Gastrocnemius medialis (tissue), 4 donors: ENCODE results near the gene ILDR1. TPM values are rescaled to one million over a fixed set of nuclear protein-coding genes. Genes with fewer than 3 reads are reported as not detected.

Source experiments
- ATAC-seq, 2 donors: fragments of 150-250 bp; one replicate each; pipeline ENCODE4 v1.9.1; 2016
- DNase-seq, 2 donors: peaks; one replicate each; pipeline ENCODE4 v3.0.0-alpha.2; 2019
- H3K27ac ChIP-seq, 4 donors: fragments of 200-600 bp; sonication (generic); 1 replicate in 1 of 4; 2 replicates in 3 of 4; pipeline ENCODE4 v1.5.1; 2016 to 2018; ENCODE audit warnings: mild to moderate bottlenecking in 2 of 4, moderate library complexity in 1 of 4
- H3K27me3 ChIP-seq, 3 donors: fragments of 200-600 bp; sonication (generic) in 2 of 3; 1 replicate in 1 of 3; 2 replicates in 2 of 3; pipeline versions ENCODE4 v1.5.1 to v1.6.0; 2016 to 2019; ENCODE audit warnings: mild to moderate bottlenecking in 1 of 3, moderate library complexity in 1 of 3
- H3K36me3 ChIP-seq, 2 donors: fragments of 200-600 bp; sonication (generic) in 1 of 2; one replicate each; pipeline ENCODE4 v1.5.1; 2017 to 2018
- H3K4me1 ChIP-seq, 2 donors: fragments of 200-600 bp; sonication (generic) in 1 of 2; one replicate each; pipeline ENCODE4 v1.5.1; 2016 to 2017; ENCODE audit warnings: mild to moderate bottlenecking in 2 of 2
- H3K4me3 ChIP-seq, 4 donors: fragments of 200-600 bp; sonication (generic) in 3 of 4; 1 replicate in 1 of 4; 2 replicates in 3 of 4; pipeline ENCODE4 v1.5.1; 2016 to 2019; ENCODE audit warnings: mild to moderate bottlenecking in 2 of 4
- H3K9me3 ChIP-seq, 3 donors: fragments of 200-600 bp; sonication (generic) in 2 of 3; 1 replicate in 1 of 3; 2 replicates in 2 of 3; pipeline ENCODE4 v1.5.1; 2016 to 2019
- CTCF ChIP-seq, 5 experiments: fragments of 450-650 bp in 3 of 5; fragments of 200-600 bp in 2 of 5; sonication (generic) in 2 of 5; IDR thresholded peaks in 4 of 5; conservative IDR thresholded peaks in 1 of 5; 1 replicate in 4 of 5; 2 replicates in 1 of 5; pipeline ENCODE4 v1.5.1; 2016 to 2019; ENCODE audit warnings: antibody characterized with exemption in 5 of 5, mild to moderate bottlenecking in 3 of 5, moderate library complexity in 3 of 5
- POLR2A ChIP-seq, 2 donors: fragments of 450-650 bp; IDR thresholded peaks; one replicate each; pipeline ENCODE4 v1.6.1; 2017; ENCODE audit warnings: antibody characterized with exemption in 2 of 2, mild to moderate bottlenecking in 2 of 2, moderate library complexity in 2 of 2
- in situ Hi-C, 4 donors: fragments of 200-750 bp; cut with MboI; loops; one replicate each; pipeline versions ENCODE4 v1.15.0 to v1.8.0; 2017; ENCODE audit warnings: low sequenced_read_pairs in 4 of 4
- intact Hi-C: fragments of 100-400 bp; cut with DNase I; formaldehyde crosslinking; loops from one replicate; pipeline ENCODE4 v1.15.1; 2023; ENCODE audit warnings: low total_unique reads
- total RNA-seq, 4 donors: library from RNA; depleted of rRNA; stranded (reverse); fragments of >200 nt; gene quantifications; one replicate each; pipeline versions ENCODE4 v1.1.0 to v1.2.3, GENCODE V29; 2016

Gene ILDR1
- total RNA-seq, 4 donors from 2014 or later, result not detected

DNA sequence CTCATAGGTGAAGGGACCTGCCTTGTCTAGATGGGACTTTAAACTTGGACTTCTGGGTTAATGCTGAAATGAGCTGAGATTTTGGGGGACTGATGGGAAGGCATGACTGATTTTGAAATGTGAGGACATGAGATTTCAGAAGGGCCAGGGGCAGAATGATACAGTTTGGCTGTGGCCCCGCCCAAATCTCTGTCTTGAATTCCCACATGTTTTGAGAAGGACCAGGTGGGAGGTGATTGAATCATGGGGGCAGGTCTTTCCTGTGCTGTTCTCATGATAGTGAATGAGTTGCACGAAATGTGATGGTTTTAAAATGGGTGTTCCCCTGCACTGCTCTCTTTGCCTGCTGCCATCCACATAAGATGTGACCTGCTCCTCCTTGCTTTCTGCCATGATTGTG is 42.8 kb downstream of the ILDR1 start:
- no peak for DNase-seq
- in situ Hi-C loops, result no loop called here
- H3K27ac ChIP-seq, result no peak overlapping the region
- no peaks in the 10 kb centered on the region for H3K9me3 ChIP-seq
- ATAC-seq, result no peak
- intact Hi-C loops, result no loop called here
- TF ChIP-seq POLR2A (IDR thresholded peaks at IDR 0.05), result no peak
- no peaks in the 10 kb centered on the region for H3K27me3 ChIP-seq
- H3K4me1 ChIP-seq, result no peaks in the 10 kb centered on the region
- no peak overlapping the region for H3K4me3 ChIP-seq
- no peaks in the 10 kb centered on the region for H3K36me3 ChIP-seq

DNA sequence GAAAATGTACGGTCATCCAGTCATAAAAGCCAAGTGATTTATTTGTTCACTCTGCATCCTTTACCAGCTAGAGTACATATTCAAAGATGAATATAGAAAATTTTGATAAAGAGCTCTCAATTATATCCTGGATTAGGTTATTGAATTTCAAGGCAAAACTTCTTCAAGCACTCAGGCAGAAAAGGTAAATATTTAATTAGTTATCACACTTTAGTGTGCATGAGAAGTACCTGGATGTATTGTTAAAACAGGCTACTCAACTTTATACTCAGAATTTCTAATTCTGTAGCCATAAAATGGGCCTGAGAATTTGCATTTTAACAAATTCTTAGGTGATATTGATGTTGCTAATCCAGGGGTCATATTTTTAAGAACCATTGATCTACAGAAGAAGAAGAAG is 45.3 kb downstream of the ILDR1 start:
- H3K36me3 ChIP-seq, result no peaks in the 10 kb centered on the region
- no peaks in the 10 kb centered on the region for H3K27me3 ChIP-seq
- no peaks in the 10 kb centered on the region for H3K4me1 ChIP-seq
- TF ChIP-seq CTCF (IDR thresholded peaks at IDR 0.05 in 4 of 5, conservative IDR thresholded peaks at IDR 0.05 in 1 of 5) (no peak), POLR2A (IDR thresholded peaks at IDR 0.05) (no peak)
- DNase-seq (no peak), ATAC-seq (no peak)
- H3K4me3 ChIP-seq, result no peak overlapping the region
- intact Hi-C loops, result no loop called here
- no peaks in the 10 kb centered on the region for H3K9me3 ChIP-seq
- in situ Hi-C loops, result no loop called here
- H3K27ac ChIP-seq, result no peak overlapping the region

DNA sequence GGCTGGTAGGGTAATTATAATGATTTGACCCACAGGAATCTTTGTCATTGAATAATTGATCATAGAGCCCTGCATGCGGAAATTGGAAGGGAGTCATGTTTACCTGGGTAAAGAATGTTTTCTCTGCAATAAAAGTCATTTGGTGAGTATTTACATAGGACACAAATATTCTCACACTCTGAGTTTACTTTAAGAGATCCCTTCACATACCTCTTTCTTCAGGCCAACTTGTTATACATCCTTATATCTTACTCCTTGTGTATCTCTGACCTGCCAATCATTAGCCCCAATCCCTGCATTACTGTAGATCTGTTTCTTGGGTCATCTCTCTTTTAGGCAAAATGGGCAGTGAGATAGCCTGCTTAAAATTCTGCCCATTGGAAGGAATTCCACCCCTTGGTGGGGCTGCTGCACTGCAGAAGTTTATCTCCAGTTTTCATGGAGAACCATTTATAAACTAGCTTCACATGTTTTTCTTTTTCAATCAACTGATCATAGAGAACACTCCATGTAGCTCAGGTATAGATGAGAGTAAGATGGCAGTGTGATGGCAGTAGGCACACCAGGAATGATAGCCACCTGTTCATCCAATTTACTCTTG is 46.2 kb downstream of the ILDR1 start:
- in situ Hi-C loops, result no loop called here
- no peak overlapping the region for H3K4me3 ChIP-seq
- TF ChIP-seq POLR2A (IDR thresholded peaks at IDR 0.05) (no peak), CTCF (IDR thresholded peaks at IDR 0.05 in 4 of 5, conservative IDR thresholded peaks at IDR 0.05 in 1 of 5) (no peak)
- H3K36me3 ChIP-seq, result no peaks in the 10 kb centered on the region
- no peaks in the 10 kb centered on the region for H3K4me1 ChIP-seq
- no peak overlapping the region for H3K27ac ChIP-seq
- no peaks in the 10 kb centered on the region for H3K9me3 ChIP-seq
- intact Hi-C loops, result no loop called here
- H3K27me3 ChIP-seq, result no peaks in the 10 kb centered on the region
- no peak for ATAC-seq
- DNase-seq, result no peak

DNA sequence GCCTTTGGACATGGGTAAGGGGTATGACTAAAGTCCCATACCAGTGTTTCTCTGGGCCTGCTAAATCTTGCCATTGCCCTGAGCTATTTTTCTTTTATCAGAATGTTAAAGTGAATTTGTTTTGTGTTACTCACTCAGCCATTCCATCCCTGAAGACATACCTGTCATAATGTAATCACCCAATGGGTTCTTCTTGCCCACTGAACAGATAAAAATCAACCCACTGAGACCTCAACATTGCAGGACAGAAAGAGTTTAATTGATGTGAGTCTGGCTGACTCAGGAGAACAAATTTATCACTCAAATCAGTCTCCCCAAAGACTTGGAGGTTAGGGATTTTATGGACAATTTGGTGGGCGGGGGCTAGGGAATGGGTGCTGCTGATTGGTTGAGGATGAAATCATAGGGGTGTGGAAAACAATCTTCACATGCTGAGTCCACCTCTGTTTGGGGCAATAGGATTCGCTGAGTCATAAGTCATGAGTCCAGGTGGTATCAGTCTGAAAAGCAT is 47.4 kb downstream of the ILDR1 start:
- Histone ChIP-seq H3K9me3 (no peaks in the 10 kb centered on the region), H3K4me3 (no peak overlapping the region), H3K4me1 (no peaks in the 10 kb centered on the region), H3K27ac (no peak overlapping the region), H3K36me3 (no peaks in the 10 kb centered on the region), H3K27me3 (no peaks in the 10 kb centered on the region)
- in situ Hi-C loops (no loop called here), intact Hi-C loops (no loop called here)
- no peak for ATAC-seq
- DNase-seq, result no peak
- TF ChIP-seq CTCF (IDR thresholded peaks at IDR 0.05 in 4 of 5, conservative IDR thresholded peaks at IDR 0.05 in 1 of 5), result no peak
- no peak for TF ChIP-seq POLR2A (IDR thresholded peaks at IDR 0.05)

DNA sequence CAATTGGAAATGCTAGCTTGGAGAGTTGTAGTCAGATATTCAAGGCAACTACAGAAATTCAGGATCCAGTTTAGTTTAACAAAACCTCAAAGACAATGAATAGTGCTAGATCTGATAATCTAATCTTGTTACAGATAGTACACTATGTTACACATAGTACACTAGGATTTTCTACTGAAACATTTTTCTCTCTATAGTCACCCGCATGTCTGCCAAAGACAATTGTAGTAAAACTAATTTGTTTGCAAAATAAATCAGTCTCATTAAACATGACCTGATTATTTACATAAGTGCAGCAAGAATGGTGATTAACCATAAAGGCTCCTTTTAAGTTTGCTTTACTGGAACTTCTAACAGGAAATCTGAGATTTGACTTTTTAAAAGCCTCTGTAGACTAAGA is 52.0 kb downstream of the ILDR1 start:
- intact Hi-C loops, result no loop called here
- ATAC-seq (no peak), DNase-seq (no peak)
- Histone ChIP-seq H3K4me1 (no peaks in the 10 kb centered on the region), H3K36me3 (no peaks in the 10 kb centered on the region), H3K27ac (no peak overlapping the region), H3K4me3 (no peak overlapping the region), H3K27me3 (no peaks in the 10 kb centered on the region), H3K9me3 (no peaks in the 10 kb centered on the region)
- in situ Hi-C loops, result no loop called here
- TF ChIP-seq CTCF (IDR thresholded peaks at IDR 0.05 in 4 of 5, conservative IDR thresholded peaks at IDR 0.05 in 1 of 5) (no peak), POLR2A (IDR thresholded peaks at IDR 0.05) (no peak)
